Right kidney (tissue), 1 donor: ENCODE results near the gene CHCHD6.

Experiments used
- DNase-seq: peaks from one replicate; pipeline ENCODE4 v3.0.0-alpha.2; 2016

Gene CHCHD6

DNA sequence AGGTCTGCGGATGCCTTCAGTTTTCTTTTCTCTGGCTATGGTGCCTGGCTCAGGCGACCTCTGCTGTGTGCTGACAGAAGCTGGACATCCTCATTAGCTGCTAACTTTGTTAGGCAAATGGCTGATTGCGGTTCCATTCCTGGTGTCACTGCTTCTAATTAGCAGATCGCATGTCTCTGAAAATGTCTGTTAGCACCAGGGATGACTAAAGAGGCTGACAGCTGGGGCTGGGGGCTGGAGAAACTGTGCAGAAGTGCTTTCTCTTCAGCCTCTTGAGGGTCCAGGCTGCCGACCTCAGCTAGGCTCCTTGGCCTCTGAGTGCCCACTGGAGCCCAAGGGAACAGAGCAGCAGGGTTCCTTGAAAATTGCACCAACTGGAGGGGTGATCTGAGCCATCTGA is 39.3 kb downstream of the CHCHD6 start:
- DNase-seq, result no peak

DNA sequence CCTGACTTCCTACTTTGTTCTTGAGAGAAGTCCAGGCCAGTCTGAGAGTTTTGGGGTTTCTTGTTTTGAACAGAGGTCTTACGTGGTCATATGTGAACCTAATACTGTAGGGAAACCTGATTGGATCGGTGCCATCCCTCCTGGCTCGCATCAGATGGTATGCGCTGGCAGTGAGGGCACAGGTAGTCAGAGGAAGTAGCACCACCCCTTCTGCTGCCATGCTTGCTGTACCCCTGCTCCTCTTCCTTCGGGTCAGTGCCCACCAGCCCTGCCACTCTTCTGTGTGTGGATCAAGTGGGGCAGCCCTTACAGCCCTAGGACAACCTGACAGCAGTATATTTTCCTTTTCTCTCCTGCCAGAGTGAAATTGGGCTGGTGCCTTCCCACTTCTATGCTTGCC is 39.7 kb downstream of the CHCHD6 start:
- DNase-seq, result no peak

DNA sequence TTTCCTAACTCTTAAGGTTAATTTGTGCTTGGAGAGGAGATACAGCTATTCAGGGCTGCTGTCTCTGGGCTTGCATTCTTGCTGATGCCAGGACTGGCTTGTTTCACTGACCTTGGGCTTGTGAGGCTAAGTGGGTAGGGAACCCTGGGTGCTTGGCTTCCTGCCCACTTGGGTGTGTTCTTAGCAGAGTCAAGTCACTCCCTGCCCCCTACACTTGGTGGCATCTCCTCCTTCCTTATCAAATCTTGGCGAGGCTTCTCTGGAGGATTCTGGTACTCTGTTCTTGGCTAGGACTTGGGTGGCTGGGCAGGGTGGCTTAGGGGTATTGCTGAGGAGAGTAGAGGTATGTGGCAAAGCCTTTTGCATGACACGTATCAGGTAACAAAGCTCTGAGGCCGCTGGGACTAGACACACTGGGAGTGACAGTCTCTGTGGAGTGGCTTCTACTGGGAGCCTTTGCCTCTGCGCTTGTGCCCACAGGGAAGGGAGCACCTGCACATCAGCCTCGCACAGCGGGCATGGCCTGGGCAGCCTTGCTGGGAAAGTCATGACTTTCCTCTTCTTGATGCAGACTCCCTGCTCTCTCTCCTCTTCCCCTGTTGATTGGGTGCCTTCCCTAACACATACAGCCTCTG is 41.8 kb downstream of the CHCHD6 start:
- DNase-seq, result no peak

- DNase-seq, result no peak
Observed at GRCh38 chr3:126746395-126747177, 42.5 kb downstream of the CHCHD6 start.

GRCh38 chr3:126747768-126748167 is 43.7 kb downstream of the CHCHD6 start:
- DNase-seq, result no peak

- no peak for DNase-seq
Observed at GRCh38 chr3:126748701-126749546, 44.9 kb downstream of the CHCHD6 start.

- DNase-seq, result no peak
Observed at GRCh38 chr3:126749547-126749875, 45.5 kb downstream of the CHCHD6 start.

DNA sequence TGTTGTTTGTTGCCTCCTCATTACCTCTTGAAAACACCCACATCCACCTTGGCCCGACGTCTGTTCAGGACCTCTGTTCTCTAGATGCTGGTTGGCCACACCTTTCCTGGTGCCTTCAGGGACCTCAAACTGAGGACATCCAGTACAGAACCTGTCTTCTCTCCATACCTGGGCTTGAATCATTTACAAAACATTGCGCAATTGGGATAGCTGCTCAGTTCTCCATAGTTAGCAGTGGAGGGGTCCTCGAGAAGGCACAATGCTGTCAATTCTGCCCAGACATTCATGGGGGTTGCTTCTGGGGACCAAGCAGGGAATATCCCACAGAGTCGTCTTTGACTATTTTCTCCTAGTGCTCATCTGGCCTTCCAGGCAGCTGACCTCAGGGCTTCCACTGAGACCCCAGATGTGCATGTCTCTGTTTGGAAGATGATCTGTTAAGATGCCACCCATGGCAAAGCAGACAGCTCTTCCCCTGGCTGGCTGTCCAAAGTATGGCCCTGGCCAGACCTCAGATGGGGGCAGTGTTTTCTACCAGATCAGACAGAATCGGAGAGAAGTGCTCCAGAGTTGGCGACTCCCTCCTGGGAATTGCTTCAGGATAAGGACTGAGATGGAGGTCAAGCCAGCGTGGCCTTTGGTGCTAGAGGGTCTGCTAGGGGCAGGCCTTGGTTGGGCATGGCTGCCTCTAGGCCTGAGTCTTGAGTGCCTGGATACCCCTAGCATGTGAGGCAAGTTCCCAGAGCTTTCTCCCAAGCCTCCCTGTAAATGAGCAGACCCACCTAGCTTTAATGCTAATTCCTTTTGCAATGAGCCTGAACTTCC is 46.1 kb downstream of the CHCHD6 start:
- no peak for DNase-seq

GRCh38 chr3:126750756-126751121 is 46.7 kb downstream of the CHCHD6 start:
- DNase-seq, result no peak

GRCh38 chr3:126751611-126752302 is 47.7 kb downstream of the CHCHD6 start:
- DNase-seq, result no peak

- peak; percentile 65 for DNase-seq
Observed at GRCh38 chr3:126752303-126753190, 48.5 kb downstream of the CHCHD6 start.

DNA sequence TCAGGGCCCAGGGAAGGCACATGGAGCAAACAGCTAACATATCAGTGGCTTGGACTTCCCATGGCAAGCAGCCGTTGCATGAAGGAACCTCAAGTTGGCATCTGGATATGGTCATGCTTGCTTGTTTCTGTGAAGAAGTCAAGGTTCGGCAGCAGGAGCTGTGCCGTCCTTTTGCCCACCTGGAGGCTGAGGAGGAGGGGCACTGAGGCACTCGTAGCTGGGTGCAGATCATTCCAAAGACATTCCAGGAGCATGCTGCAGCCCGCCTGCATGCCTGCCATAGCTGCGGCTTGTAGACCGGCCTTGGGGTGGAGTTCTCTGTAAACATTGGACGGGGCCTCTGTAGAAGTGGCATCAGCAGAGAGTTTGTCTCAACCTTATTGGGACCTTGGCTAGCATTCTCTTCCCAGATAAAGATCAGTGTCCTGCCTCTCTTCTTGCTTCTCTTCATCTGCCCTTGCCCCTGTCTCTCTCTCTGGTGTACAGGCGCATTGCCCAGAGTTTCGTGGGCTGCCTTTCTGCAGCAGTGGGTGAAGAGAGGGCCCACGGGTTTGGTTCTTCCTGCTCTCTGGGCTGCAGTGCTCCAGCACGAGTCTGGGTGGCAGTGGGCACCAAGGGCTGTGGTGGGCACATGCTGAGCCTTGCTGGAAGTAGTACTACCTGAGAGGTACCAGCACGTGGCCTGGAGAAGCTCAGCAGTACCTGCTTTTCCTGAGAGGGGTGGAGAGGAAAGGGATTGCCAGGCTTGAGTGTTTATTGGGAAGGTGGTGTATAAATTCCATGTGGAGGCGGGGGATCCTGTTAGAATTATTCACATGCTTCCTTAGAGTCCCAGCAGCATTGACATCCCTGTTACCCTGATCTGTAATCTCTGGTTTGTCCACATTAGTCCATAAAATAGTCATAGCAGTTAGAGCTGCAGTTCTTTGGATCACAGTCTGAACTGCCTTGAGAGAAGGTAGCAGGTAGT is 49.4 kb downstream of the CHCHD6 start:
- DNase-seq, result no peak

DNA sequence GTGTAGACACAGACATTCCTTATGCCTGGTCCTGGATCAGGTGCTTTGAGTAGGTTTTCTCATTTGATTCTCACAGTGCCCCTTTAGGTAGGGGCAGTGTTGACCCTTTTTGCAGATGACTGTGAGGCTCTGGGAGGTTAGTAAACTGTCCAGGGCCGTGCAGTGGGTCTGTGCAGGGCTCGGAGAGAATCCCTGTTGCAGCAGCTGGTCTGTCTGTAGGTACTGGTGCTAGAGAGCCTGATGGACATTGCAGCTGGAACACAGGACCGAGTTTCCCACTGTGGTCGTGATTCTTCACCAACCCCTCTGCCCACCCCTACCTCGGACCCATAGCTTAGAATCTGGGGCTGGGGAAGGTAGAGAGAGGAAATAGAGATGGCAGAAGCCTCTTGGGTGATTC is 51.8 kb downstream of the CHCHD6 start:
- no peak for DNase-seq

- no peak for DNase-seq
Observed at GRCh38 chr3:126758026-126758425, 54.0 kb downstream of the CHCHD6 start.

GRCh38 chr3:126758882-126759281 is 54.8 kb downstream of the CHCHD6 start:
- no peak for DNase-seq

- DNase-seq, result no peak
Observed at GRCh38 chr3:126760541-126760940, 56.5 kb downstream of the CHCHD6 start.

DNA sequence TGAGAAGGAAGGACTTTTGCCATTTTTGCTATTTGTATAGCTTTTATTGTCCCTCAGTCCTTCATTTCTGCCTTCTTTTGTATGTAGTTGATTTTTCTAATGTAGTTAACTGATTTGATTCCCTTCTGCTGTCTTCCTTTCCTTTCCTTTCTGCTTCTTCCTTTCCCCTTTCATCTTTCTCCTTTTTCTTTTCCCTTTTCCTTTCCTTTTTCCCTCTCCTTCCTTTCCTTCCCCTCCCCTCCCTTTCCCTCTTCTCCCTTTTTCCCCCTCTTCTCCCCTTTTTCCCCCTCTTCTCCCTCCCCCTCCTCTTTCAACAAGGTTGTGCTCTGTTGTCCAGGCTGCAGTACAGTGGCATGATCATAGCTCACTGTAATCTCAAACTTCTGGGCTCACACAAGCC is 59.0 kb downstream of the CHCHD6 start:
- no peak for DNase-seq

DNA sequence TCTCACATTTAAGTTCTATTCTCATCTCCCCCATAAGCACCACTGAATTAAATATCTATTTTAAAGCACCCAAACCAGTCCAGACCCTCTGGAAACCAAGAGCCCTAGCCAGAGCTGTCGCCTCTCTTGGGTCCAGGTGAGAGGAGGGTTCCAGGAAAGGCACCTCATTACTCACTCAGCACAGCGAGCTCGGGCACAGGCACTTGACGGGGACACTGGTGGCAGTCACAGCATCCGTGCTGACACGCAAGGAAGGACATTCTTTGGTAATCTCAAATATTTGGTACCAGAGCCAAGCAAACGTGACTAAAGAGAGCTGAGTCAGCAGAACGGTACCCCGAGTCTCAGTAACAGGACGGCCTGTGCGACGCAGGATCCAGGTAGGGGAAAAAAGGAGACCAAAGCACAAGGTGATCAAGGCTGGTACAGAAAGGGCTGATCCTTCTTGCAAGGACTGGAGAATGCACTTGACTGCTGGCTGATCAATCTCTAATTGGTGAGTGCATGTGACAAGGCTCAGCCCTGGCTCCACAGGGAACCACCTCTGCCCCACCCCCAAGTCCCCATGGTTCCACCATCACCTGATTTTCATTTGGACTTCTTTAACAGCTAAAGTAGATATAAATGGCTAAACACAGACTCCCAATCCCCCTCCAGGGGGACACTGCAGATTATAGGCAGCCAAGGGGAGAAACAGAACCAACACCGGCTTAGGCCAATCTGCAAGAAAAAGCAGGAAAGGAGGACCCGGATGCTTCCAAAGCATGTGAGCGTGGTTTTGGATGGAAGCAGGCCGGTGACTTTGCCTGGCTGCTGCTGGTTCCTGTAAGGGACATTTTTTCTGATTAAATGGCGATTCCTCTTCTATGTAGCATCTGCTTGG is 61.4 kb downstream of the CHCHD6 start:
- DNase-seq, result no peak

DNA sequence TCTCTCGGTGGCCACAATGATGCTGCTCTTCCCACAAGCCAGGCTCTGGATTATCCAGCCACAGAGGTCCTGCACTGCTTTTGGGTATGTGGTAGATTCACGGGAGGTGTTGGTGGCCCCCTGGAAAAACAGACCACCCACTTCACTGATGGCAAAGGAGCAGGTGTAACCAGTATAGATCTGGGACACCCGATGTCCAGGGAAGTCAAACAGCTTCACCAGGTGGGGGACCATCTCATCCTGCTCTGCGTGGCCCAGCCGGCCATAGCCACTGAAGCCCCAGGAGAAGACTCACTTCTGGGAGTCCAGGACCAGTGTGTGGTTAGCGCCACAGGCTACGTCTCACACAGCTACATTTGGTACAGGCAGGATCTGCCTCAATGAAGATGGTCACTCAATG is 62.6 kb downstream of the CHCHD6 start:
- DNase-seq, result no peak
